Measurements from ENCODE around the gene NFIC. TPM values are rescaled to one million over a fixed set of nuclear protein-coding genes. Genes with fewer than 3 reads are reported as not detected.

Gene NFIC
- total RNA-seq, 1 experiment from 2014 or later, result 8.0 TPM

- WGBS (ENCODE audit: extremely low coverage, insufficient read length, low lambda C conversion rate), result no CpG with 5 or more reads among the region's 22 CpGs
These were observed 144.3 kb downstream of the NFIC start for GRCh38 chr19:3510727-3511126.

More at GRCh38 chr19:3510727-3511126, 144.3 kb downstream of the NFIC start:
- no peak for DNase-seq
- no peaks in the 10 kb centered on the region; a peak in 1 of 5 replicates for H3K9me3 Mint-ChIP-seq
- no peak overlapping the region for H3K18ac ChIP-seq (ENCODE audit: insufficient read length, low read depth, low read length)
- H4K91ac ChIP-seq (ENCODE audit: insufficient read length, low read depth, low read length), result no peak overlapping the region
- H3T11ph ChIP-seq (ENCODE audit: low read length), result no peak overlapping the region
- H3K4me2 ChIP-seq (ENCODE audit: insufficient read depth, insufficient read length, low read length), result no peak overlapping the region
- H3K27ac ChIP-seq (ENCODE audit: insufficient read length, low read depth, low read length), result no peak overlapping the region
- peaks cover 3% of the 10 kb centered on the region; the same call in 1 of the 2 replicates for H3K79me2 ChIP-seq (ENCODE audit: insufficient read depth, low read length)
- H3K27me3 ChIP-seq (ENCODE audit: insufficient read depth, low read length), result no peaks in the 10 kb centered on the region
- H2BK12ac ChIP-seq (ENCODE audit: insufficient read length, low read depth, low read length), result no peak overlapping the region
- no peak overlapping the region for H3K56ac ChIP-seq (ENCODE audit: insufficient read length, low read depth, low read length)
- no peaks in the 10 kb centered on the region for H3K4me1 ChIP-seq (ENCODE audit: insufficient read depth, low read length)
- H2BK5ac ChIP-seq (ENCODE audit: insufficient read length, low read length), result no peak overlapping the region
- no peak overlapping the region for H2BK120ac ChIP-seq (ENCODE audit: low read depth, low read length, poor library complexity, severe bottlenecking)
- H2AK5ac ChIP-seq (ENCODE audit: insufficient read length, low read length), result no peak overlapping the region
- H2BK15ac ChIP-seq (ENCODE audit: low read depth, low read length), result no peak overlapping the region
- no peak overlapping the region for H4K5ac ChIP-seq (ENCODE audit: insufficient read length, low read depth, low read length)
- TF ChIP-seq, protein P1, sequence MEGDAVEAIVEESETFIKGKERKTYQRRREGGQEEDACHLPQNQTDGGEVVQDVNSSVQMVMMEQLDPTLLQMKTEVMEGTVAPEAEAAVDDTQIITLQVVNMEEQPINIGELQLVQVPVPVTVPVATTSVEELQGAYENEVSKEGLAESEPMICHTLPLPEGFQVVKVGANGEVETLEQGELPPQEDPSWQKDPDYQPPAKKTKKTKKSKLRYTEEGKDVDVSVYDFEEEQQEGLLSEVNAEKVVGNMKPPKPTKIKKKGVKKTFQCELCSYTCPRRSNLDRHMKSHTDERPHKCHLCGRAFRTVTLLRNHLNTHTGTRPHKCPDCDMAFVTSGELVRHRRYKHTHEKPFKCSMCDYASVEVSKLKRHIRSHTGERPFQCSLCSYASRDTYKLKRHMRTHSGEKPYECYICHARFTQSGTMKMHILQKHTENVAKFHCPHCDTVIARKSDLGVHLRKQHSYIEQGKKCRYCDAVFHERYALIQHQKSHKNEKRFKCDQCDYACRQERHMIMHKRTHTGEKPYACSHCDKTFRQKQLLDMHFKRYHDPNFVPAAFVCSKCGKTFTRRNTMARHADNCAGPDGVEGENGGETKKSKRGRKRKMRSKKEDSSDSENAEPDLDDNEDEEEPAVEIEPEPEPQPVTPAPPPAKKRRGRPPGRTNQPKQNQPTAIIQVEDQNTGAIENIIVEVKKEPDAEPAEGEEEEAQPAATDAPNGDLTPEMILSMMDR (conservative IDR thresholded peaks at IDR 0.05), result no peak
- H3K27ac Mint-ChIP-seq, result peak overlapping the region in 1 of 3 experiments; percentile 28; a peak in 1 of 7 replicates
- peaks cover 10 to 34% (median 19%) of the 10 kb centered on the region in 3 experiments; a peak in 6 of 7 replicates for H3K36me3 Mint-ChIP-seq (ENCODE audit: insufficient read depth in 1 of 3, low read depth in 3 of 3)
- H3K23me2 ChIP-seq (ENCODE audit: insufficient read length, low read depth, low read length, poor library complexity, severe bottlenecking), result peaks cover 15% of the 10 kb centered on the region
- no peak overlapping the region for H3K4ac ChIP-seq (ENCODE audit: low read depth, low read length)
- H3K9ac ChIP-seq (ENCODE audit: extremely low read depth, insufficient read length, low read length), result no peak overlapping the region
- H2AFZ ChIP-seq (ENCODE audit: low read length), result no peak overlapping the region
- no peak overlapping the region for H3K4me3 Mint-ChIP-seq
- no peaks in the 10 kb centered on the region for H3K27me3 Mint-ChIP-seq (ENCODE audit: low read depth)
- H4K20me1 ChIP-seq (ENCODE audit: control insufficient read depth, insufficient read depth, insufficient read length), result no peaks in the 10 kb centered on the region
- H3K9me3 ChIP-seq (ENCODE audit: control insufficient read depth, low read depth, low read length), result no peaks in the 10 kb centered on the region
- H4K8ac ChIP-seq (replicated peaks; ENCODE audit: insufficient read length, low read depth, low read length), result no peak overlapping the region
- H3K23ac ChIP-seq (ENCODE audit: insufficient read length, low read depth, low read length), result no peak overlapping the region
- no peak overlapping the region for H2BK20ac ChIP-seq (ENCODE audit: low read depth, low read length, poor library complexity, severe bottlenecking)
- H3K4me1 Mint-ChIP-seq, result peaks cover 17 to 39% of the 10 kb centered on the region in 2 experiments
- H3K79me1 ChIP-seq (ENCODE audit: insufficient read depth, low read depth, low read length, poor library complexity, severe bottlenecking), result no peaks in the 10 kb centered on the region
- H3K14ac ChIP-seq (ENCODE audit: insufficient read depth, low read length), result no peak overlapping the region
